Endothelial cell of umbilical vein (primary cell): ENCODE data around the gene VEPH1. TPM values are rescaled to one million over a fixed set of nuclear protein-coding genes. Genes with fewer than 3 reads are reported as not detected.

Experiments
- BruUV-seq: library from RNA; stranded (reverse); fragments of 400-500 nt; replicated peaks from 2 replicates; lab custom pipeline; 2021; lab: Mats Ljungman, UMichigan
- CTCF ChIA-PET: fragments of 300-600, 350-600 bp; sonication (Branson Sonifier 250); formaldehyde crosslinking; loops from one replicate; lab custom pipeline; 2021; ENCODE audit warnings: antibody characterized with exemption, inconsistent platforms; lab: Charles Lee
- POLR2A ChIA-PET: fragments of 300-600, 350-600 bp; sonication (Branson Sonifier 250); formaldehyde crosslinking; loops from one replicate; lab custom pipeline; 2021; ENCODE audit warnings: antibody characterized with exemption, inconsistent platforms; lab: Charles Lee
- DNase-seq: peaks from one replicate; pipeline ENCODE4 v3.0.0-alpha.2; 2011; ENCODE audit warnings: low read depth, low spot score
- FAIRE-seq: peaks from 2 replicates; lab custom pipeline; 2011; peaks lifted over from hg19 to GRCh38; lab: Jason Lieb, UNC
- H2AFZ ChIP-seq: 2 replicates; pipeline ENCODE4 v1.6.0; 2012; ENCODE audit warnings: low read depth, low read length, control low read depth, inconsistent platforms
- H3K27ac ChIP-seq: 2 replicates; pipeline ENCODE4 v1.5.1; 2011; ENCODE audit warnings: low read depth, mild to moderate bottlenecking, control low read depth, low read length, moderate library complexity; ENCODE audit not compliant: insufficient read depth
- H3K27me3 ChIP-seq, 2 experiments: 2 replicates each; pipeline versions ENCODE4 v1.6.0 to v1.6.1; 2011; ENCODE audit warnings: low read length in 2 of 2, mixed read lengths in 1 of 2; ENCODE audit not compliant: control insufficient read depth in 2 of 2, insufficient read depth in 2 of 2
- H3K36me3 ChIP-seq, 2 experiments: 2 replicates in 1 of 2; 3 replicates in 1 of 2; pipeline ENCODE4 v1.5.1; 2011; ENCODE audit warnings: low read length in 2 of 2, mild to moderate bottlenecking in 1 of 2, moderate library complexity in 1 of 2; ENCODE audit not compliant: control insufficient read depth in 2 of 2, insufficient read depth in 2 of 2; ENCODE audit errors: extremely low read depth in 1 of 2
- H3K4me1 ChIP-seq: 3 replicates; pipeline ENCODE4 v1.5.1; 2011; ENCODE audit warnings: mild to moderate bottlenecking, low read length; ENCODE audit not compliant: control insufficient read depth, insufficient read depth; ENCODE audit errors: extremely low read depth
- H3K4me2 ChIP-seq: 2 replicates; pipeline ENCODE4 v1.6.1; 2011; ENCODE audit warnings: low read length, control low read depth, mixed read lengths; ENCODE audit not compliant: insufficient read depth
- H3K4me3 ChIP-seq, 3 experiments: fragments of 200-600 bp in 1 of 3; sonication (generic), shearing (Covaris generic) in 1 of 3; replicated peaks in 1 of 3; 2 replicates each; pipeline ENCODE4 v1.5.1; 2011 to 2016; ENCODE audit warnings: control low read depth in 3 of 3, low read length in 3 of 3, mild to moderate bottlenecking in 2 of 3, inconsistent platforms in 1 of 3, low read depth in 1 of 3, moderate library complexity in 1 of 3; ENCODE audit not compliant: insufficient read depth in 1 of 3
- H3K79me2 ChIP-seq: 2 replicates; pipeline ENCODE4 v1.6.0; 2012; ENCODE audit warnings: low read length, inconsistent platforms; ENCODE audit not compliant: control insufficient read depth, insufficient read depth
- H3K9ac ChIP-seq: replicated peaks from 2 replicates; pipeline ENCODE3; 2011; ENCODE audit warnings: low read length, control low read depth; ENCODE audit not compliant: insufficient read depth; ENCODE audit errors: extremely low read depth
- H3K9me1 ChIP-seq: replicated peaks from 3 replicates; pipeline ENCODE4 v1.6.0; 2011; ENCODE audit warnings: mild to moderate bottlenecking, low read length; ENCODE audit not compliant: control insufficient read depth, insufficient read depth; ENCODE audit errors: extremely low read depth
- H3K9me3 ChIP-seq: replicated peaks from 2 replicates; pipeline ENCODE4 v1.5.1; 2012; ENCODE audit warnings: low read length, inconsistent platforms; ENCODE audit not compliant: control insufficient read depth, insufficient read depth
- H4K20me1 ChIP-seq: replicated peaks from 2 replicates; pipeline ENCODE3; 2011; ENCODE audit warnings: mild to moderate bottlenecking, low read length; ENCODE audit not compliant: control insufficient read depth, insufficient read depth; ENCODE audit errors: extremely low read depth
- FOS ChIP-seq: IDR thresholded peaks from 2 replicates; pipeline ENCODE4 v1.6.1; 2011; ENCODE audit warnings: mild to moderate bottlenecking, low read length, moderate library complexity, borderline replicate concordance; ENCODE audit not compliant: insufficient read depth
- JUN ChIP-seq: IDR thresholded peaks from 2 replicates; pipeline ENCODE4 v1.6.1; 2011; ENCODE audit warnings: borderline replicate concordance, low read depth; ENCODE audit not compliant: insufficient read length, insufficient read depth
- dilution Hi-C: fragments of 300-500 bp; cut with MboI; formaldehyde crosslinking; loops from one replicate; pipeline ENCODE4 v1.15.0; 2019; ENCODE audit warnings: low sequenced_read_pairs; ENCODE audit not compliant: extremely low pct_ligation_motif_present
- intact Hi-C: fragments of 100-400 bp; cut with micrococcal nuclease; formaldehyde crosslinking; loops from one replicate; pipeline ENCODE4 v1.10.0; 2022
- polyA plus RNA-seq, 4 experiments: library from polyadenylated mRNA; depleted of rRNA in 3 of 4; stranded (reverse) in 3 of 4; unstranded in 1 of 4; fragments of >200 nt; gene quantifications; 2 replicates each; pipeline versions ENCODE4 v1.2.1 to v1.2.3, GENCODE V29; 2011 to 2012; ENCODE audit warnings: missing spikeins in 1 of 4
- total RNA-seq: library from RNA; stranded (reverse); gene quantifications from 2 replicates; pipeline ENCODE4 v1.2.3, GENCODE V29; 2021
- TF ChIP-seq, protein P1 (sequence below), 2 donors: IDR thresholded peaks; 1 replicate in 1 of 2; 2 replicates in 1 of 2; pipeline ENCODE4 v1.5.1; 2011; ENCODE audit warnings: low read length in 2 of 2, mild to moderate bottlenecking in 2 of 2, moderate library complexity in 2 of 2, control low read depth in 1 of 2, inconsistent platforms in 1 of 2, low read depth in 1 of 2; ENCODE audit not compliant: insufficient read depth in 1 of 2; ENCODE audit errors: extremely low read depth in 1 of 2

VEPH1 gene
- total and polyA plus RNA-seq, 2 donors (not counting 3 experiments of a cell fraction or from before 2014, with no cell fraction given) = 42.9 to 136 TPM

- peak; percentile 64 for FAIRE-seq
- intact Hi-C loops = loop anchor here (1.0 to 5.0 kb wide), 6 partner anchors 49 to 333 kb away; partner anchors contain the start of gene CCNL1
- Histone ChIP-seq H2AFZ (no peak overlapping the region), H3K9me3 (no peaks in the 10 kb centered on the region), H3K4me2 (no peak overlapping the region), H3K9ac (no peak overlapping the region), H3K4me1 (no peaks in the 10 kb centered on the region), H3K9me1 (no peaks in the 10 kb centered on the region), H4K20me1 (no peaks in the 10 kb centered on the region), H3K36me3 (peaks cover 4 to 18% of the 10 kb centered on the region in 2 experiments), H3K27ac (peak overlapping the region; percentile 8), H3K79me2 (peaks cover 92% of the 10 kb centered on the region), H3K27me3 (no peaks in the 10 kb centered on the region), H3K4me3 (no peak overlapping the region)
- TF ChIP-seq JUN = no peak
- TF ChIP-seq FOS = peak; percentile 17
- TF ChIP-seq, protein P1, sequence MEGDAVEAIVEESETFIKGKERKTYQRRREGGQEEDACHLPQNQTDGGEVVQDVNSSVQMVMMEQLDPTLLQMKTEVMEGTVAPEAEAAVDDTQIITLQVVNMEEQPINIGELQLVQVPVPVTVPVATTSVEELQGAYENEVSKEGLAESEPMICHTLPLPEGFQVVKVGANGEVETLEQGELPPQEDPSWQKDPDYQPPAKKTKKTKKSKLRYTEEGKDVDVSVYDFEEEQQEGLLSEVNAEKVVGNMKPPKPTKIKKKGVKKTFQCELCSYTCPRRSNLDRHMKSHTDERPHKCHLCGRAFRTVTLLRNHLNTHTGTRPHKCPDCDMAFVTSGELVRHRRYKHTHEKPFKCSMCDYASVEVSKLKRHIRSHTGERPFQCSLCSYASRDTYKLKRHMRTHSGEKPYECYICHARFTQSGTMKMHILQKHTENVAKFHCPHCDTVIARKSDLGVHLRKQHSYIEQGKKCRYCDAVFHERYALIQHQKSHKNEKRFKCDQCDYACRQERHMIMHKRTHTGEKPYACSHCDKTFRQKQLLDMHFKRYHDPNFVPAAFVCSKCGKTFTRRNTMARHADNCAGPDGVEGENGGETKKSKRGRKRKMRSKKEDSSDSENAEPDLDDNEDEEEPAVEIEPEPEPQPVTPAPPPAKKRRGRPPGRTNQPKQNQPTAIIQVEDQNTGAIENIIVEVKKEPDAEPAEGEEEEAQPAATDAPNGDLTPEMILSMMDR (IDR thresholded peaks at IDR 0.05; ENCODE audit: extremely low read depth in 1 of 2, insufficient read depth in 1 of 2, low read depth in 1 of 2, low read length in 2 of 2) = peak; percentile 28 to 31
- dilution Hi-C loops = no loop called here
- peak; percentile 81 for DNase-seq
- CTCF ChIA-PET = interaction anchor here (0.6 to 10.1 kb wide), 8 partner anchors 34 to 1256 kb away, joined by 3 to 97 read pairs (median 5); partner anchors contain the start of gene PTX3
- no TSS peak for BruUV-seq
- POLR2A ChIA-PET = no interaction called here
Observed at GRCh38 chr3:157493627-157494550, 9.3 kb downstream of the VEPH1 start.
